GM12891 (cell line): ENCODE measurements around the gene NDE1.

Experiments
- PAX5 ChIP-seq: IDR thresholded peaks from 2 replicates; pipeline ENCODE4 v1.6.1; 2011; ENCODE audit warnings: low read length, moderate library complexity, mild to moderate bottlenecking; ENCODE audit not compliant: insufficient read depth, severe bottlenecking
- POLR2A ChIP-seq: IDR thresholded peaks from 2 replicates; pipeline ENCODE4 v1.6.1; 2011; ENCODE audit warnings: low read depth, low read length, control low read depth
- POLR2AphosphoS5 ChIP-seq: IDR thresholded peaks from 2 replicates; pipeline ENCODE4 v1.6.1; 2011; ENCODE audit warnings: low read depth, low read length, control low read depth
- POU2F2 ChIP-seq: IDR thresholded peaks from 2 replicates; pipeline ENCODE4 v1.6.1; 2011; ENCODE audit warnings: low read depth, mild to moderate bottlenecking, control low read depth, low read length, moderate library complexity
- TAF1 ChIP-seq: IDR thresholded peaks from 2 replicates; pipeline ENCODE4 v1.6.1; 2011; ENCODE audit warnings: low read depth, low read length, control low read depth

DNA sequence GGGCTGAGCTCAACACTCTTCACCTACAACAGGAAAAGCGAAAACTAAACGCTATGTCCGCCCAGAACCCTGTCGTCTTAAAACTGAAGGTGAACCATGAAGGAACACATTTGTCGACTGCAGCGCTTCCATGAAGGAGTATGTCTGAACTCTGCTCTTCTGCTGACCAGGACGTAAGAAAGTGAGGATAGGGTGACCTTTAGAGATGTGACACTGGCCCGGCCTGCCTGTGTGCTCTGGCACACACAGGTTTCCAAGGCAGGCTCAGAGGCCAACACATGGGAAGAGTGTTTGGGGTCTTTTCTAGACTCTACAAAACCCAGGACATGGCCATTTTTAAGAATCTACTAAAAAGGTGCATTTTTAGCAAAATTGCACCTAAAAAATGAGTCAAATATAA lies 28.2 kb upstream of the NDE1 start:
- TF ChIP-seq POLR2AphosphoS5 (no peak), POLR2A (no peak), TAF1 (no peak), POU2F2 (no peak), PAX5 (no peak)
